Astrocyte (in vitro differentiated cells and primary cell): ENCODE results near the gene ITPRIPL2. TPM values are rescaled to one million over a fixed set of nuclear protein-coding genes. Genes with fewer than 3 reads are reported as not detected.
A peak's percentile ranks its signal among the peaks of the same experiment; 100 is the strongest.

Experiments
- DNase-seq: peaks from one replicate; pipeline ENCODE4 v3.0.0-alpha.2; 2010; ENCODE audit warnings: low read depth
- FAIRE-seq: peaks from 2 replicates; lab custom pipeline; 2011; peaks lifted over from hg19 to GRCh38; lab: Jason Lieb, UNC
- H2AFZ ChIP-seq: 2 replicates; pipeline ENCODE4 v1.6.0; 2012; ENCODE audit warnings: low read depth, low read length, inconsistent platforms
- H3K27ac ChIP-seq: 2 replicates; pipeline ENCODE4 v1.5.1; 2011; ENCODE audit warnings: low read depth, low read length, inconsistent platforms
- H3K27me3 ChIP-seq: 2 replicates; pipeline ENCODE4 v1.6.0; 2011; ENCODE audit warnings: low read length, inconsistent platforms; ENCODE audit not compliant: insufficient read depth
- H3K36me3 ChIP-seq: 2 replicates; pipeline ENCODE4 v1.5.1; 2011; ENCODE audit warnings: low read length, inconsistent platforms; ENCODE audit not compliant: insufficient read depth
- H3K4me1 ChIP-seq: 2 replicates; pipeline ENCODE4 v1.5.1; 2011; ENCODE audit warnings: low read length, inconsistent platforms; ENCODE audit not compliant: insufficient read depth
- H3K4me2 ChIP-seq: 2 replicates; pipeline ENCODE4 v1.6.0; 2012; ENCODE audit warnings: low read length, inconsistent platforms
- H3K4me3 ChIP-seq: 2 replicates; pipeline ENCODE4 v1.5.1; 2011; ENCODE audit warnings: low read depth, mild to moderate bottlenecking, low read length, inconsistent platforms; ENCODE audit not compliant: insufficient read depth
- H3K79me2 ChIP-seq: 2 replicates; pipeline ENCODE4 v1.6.0; 2012; ENCODE audit warnings: mild to moderate bottlenecking, low read length, inconsistent platforms; ENCODE audit not compliant: insufficient read depth
- H3K9ac ChIP-seq: 2 replicates; pipeline ENCODE4 v1.6.0; 2012; ENCODE audit warnings: mild to moderate bottlenecking, low read length, inconsistent platforms
- H3K9me3 ChIP-seq: 2 replicates; pipeline ENCODE4 v1.5.1; 2012; ENCODE audit warnings: low read depth, mild to moderate bottlenecking, low read length, inconsistent platforms; ENCODE audit not compliant: insufficient read depth
- H4K20me1 ChIP-seq: 2 replicates; pipeline ENCODE4 v1.6.0; 2012; ENCODE audit warnings: low read length, inconsistent platforms; ENCODE audit not compliant: insufficient read depth
- H3K27ac Mint-ChIP-seq: one replicate; pipeline ENCODE4 v1.8.0; 2021; ENCODE audit warnings: mild to moderate bottlenecking, mixed read lengths; ENCODE audit not compliant: unreplicated experiment
- H3K27me3 Mint-ChIP-seq: one replicate; pipeline ENCODE4 v1.8.0; 2021; ENCODE audit warnings: low read depth, mixed read lengths; ENCODE audit not compliant: unreplicated experiment
- H3K36me3 Mint-ChIP-seq: one replicate; pipeline ENCODE4 v1.8.0; 2021; ENCODE audit warnings: low read depth, mixed read lengths; ENCODE audit not compliant: unreplicated experiment
- H3K4me1 Mint-ChIP-seq: one replicate; pipeline ENCODE4 v1.8.0; 2021; ENCODE audit warnings: low read depth, mixed read lengths; ENCODE audit not compliant: unreplicated experiment
- H3K4me3 Mint-ChIP-seq: one replicate; pipeline ENCODE4 v1.8.0; 2021; ENCODE audit warnings: mild to moderate bottlenecking, moderate library complexity, mixed read lengths; ENCODE audit not compliant: unreplicated experiment
- H3K9me3 Mint-ChIP-seq: one replicate; pipeline ENCODE4 v1.8.0; 2021; ENCODE audit warnings: mild to moderate bottlenecking, mixed read lengths; ENCODE audit not compliant: unreplicated experiment
- EZH2 ChIP-seq: IDR thresholded peaks from 2 replicates; pipeline ENCODE4 v1.6.1; 2012; ENCODE audit warnings: mild to moderate bottlenecking, low read length, inconsistent platforms; ENCODE audit not compliant: insufficient read depth
- total RNA-seq: library from RNA; stranded (reverse); gene quantifications from 2 replicates; pipeline ENCODE4 v1.2.1, GENCODE V29; 2021
- TF ChIP-seq, protein P1 (sequence below): IDR thresholded peaks from 2 replicates; pipeline ENCODE4 v1.5.1; 2011; ENCODE audit warnings: low read depth, mild to moderate bottlenecking, inconsistent platforms, low read length, moderate library complexity; ENCODE audit not compliant: insufficient read depth

The ITPRIPL2 gene
- total RNA-seq, 1 donor from 2014 or later, result 47.8 TPM

DNA sequence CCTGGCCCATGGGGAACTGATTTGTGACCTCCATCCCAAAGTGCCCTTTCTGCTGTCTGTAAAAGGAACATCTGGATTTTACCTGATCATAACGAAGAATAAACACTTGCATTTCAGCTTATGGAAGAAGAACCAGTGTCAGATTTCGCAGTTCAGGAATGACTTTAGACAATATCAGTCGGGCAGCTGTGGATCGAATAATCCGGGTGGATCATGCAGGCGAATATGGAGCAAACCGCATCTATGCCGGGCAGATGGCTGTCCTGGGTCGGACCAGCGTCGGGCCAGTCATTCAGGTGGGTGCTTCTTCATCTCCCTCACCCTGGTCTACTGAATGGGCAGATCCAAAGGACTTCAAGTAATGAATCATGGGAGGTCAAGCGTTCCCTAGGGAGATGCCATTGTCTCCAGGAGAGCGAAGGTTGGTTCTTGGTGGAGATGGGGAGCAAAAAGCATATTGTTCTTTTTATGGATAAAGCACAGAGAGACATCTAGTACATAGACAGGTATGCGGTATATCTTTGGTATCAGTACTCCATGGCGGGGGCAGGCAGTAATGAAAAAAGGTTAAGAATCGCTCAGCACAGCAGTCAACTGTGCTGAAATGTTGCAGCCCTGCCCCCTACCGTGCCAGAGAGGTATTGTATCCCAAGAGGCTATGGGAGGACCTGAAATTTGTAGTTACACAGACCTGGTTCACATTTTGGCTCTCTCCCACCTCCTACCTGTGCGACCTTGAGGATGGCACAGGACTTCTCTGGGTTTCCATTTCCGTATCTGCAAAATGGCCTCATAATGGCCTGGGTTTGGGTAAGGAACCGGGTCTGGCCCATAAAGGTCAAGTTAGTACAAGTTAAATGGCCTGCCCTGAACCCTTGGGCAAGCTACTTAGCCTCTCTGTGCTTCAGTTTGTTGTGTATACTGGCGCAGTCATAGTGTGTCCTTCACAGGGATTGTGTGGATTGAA is 41.7 kb upstream of the ITPRIPL2 start:
- H3K27ac ChIP-seq, result no peak overlapping the region
- no peak overlapping the region for H3K4me3 Mint-ChIP-seq
- no peak overlapping the region for H3K9ac ChIP-seq
- H3K4me2 ChIP-seq, result no peak overlapping the region
- H3K27ac Mint-ChIP-seq, result no peak overlapping the region
- peaks cover 7% of the 10 kb centered on the region for H3K79me2 ChIP-seq
- DNase-seq, result peak; percentile 11
- H3K36me3 Mint-ChIP-seq, result peaks cover 4% of the 10 kb centered on the region
- no peaks in the 10 kb centered on the region for H3K27me3 ChIP-seq
- H3K4me3 ChIP-seq, result no peak overlapping the region
- H3K9me3 ChIP-seq, result no peaks in the 10 kb centered on the region
- H4K20me1 ChIP-seq, result no peaks in the 10 kb centered on the region
- H3K27me3 Mint-ChIP-seq, result no peaks in the 10 kb centered on the region
- no peaks in the 10 kb centered on the region for H3K4me1 ChIP-seq
- H3K36me3 ChIP-seq, result peaks cover 7% of the 10 kb centered on the region
- TF ChIP-seq, protein P1, sequence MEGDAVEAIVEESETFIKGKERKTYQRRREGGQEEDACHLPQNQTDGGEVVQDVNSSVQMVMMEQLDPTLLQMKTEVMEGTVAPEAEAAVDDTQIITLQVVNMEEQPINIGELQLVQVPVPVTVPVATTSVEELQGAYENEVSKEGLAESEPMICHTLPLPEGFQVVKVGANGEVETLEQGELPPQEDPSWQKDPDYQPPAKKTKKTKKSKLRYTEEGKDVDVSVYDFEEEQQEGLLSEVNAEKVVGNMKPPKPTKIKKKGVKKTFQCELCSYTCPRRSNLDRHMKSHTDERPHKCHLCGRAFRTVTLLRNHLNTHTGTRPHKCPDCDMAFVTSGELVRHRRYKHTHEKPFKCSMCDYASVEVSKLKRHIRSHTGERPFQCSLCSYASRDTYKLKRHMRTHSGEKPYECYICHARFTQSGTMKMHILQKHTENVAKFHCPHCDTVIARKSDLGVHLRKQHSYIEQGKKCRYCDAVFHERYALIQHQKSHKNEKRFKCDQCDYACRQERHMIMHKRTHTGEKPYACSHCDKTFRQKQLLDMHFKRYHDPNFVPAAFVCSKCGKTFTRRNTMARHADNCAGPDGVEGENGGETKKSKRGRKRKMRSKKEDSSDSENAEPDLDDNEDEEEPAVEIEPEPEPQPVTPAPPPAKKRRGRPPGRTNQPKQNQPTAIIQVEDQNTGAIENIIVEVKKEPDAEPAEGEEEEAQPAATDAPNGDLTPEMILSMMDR, result peak; percentile 67
- TF ChIP-seq EZH2, result no peak
- H2AFZ ChIP-seq, result no peak overlapping the region
- H3K9me3 Mint-ChIP-seq, result no peaks in the 10 kb centered on the region
- no peak for FAIRE-seq
- peaks cover 3% of the 10 kb centered on the region for H3K4me1 Mint-ChIP-seq

DNA sequence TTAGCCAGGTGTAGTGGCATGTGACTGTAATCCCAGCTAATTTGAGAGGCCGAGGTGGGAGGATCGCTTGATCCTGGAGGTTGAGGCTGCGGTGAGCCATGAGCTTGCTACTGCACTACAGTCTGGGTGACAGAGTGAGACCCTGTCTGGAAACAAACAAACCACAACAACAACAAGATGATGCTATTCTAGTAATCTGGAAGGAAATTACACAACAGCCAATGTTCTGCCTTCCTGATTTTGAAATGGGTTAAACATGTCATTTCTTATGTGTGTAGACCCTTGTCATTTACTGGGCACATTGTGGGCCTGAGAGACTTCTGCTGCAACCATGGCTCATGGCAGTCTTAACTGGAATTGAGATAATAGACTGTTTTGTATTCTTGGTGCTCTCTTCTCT is 40.4 kb upstream of the ITPRIPL2 start:
- Histone ChIP-seq H2AFZ (no peak overlapping the region), H3K9ac (no peak overlapping the region), H4K20me1 (no peaks in the 10 kb centered on the region), H3K27me3 (no peaks in the 10 kb centered on the region), H3K9me3 (no peaks in the 10 kb centered on the region), H3K36me3 (peaks cover 8% of the 10 kb centered on the region), H3K4me2 (no peak overlapping the region), H3K27ac (no peak overlapping the region), H3K79me2 (peaks cover 2% of the 10 kb centered on the region), H3K4me1 (no peaks in the 10 kb centered on the region), H3K4me3 (no peak overlapping the region)
- H3K27ac Mint-ChIP-seq, result no peak overlapping the region
- no peak overlapping the region for H3K4me3 Mint-ChIP-seq
- H3K36me3 Mint-ChIP-seq, result peaks cover 4% of the 10 kb centered on the region
- DNase-seq (no peak), FAIRE-seq (no peak)
- H3K9me3 Mint-ChIP-seq, result no peaks in the 10 kb centered on the region
- peaks cover 3% of the 10 kb centered on the region for H3K4me1 Mint-ChIP-seq
- TF ChIP-seq, protein P1, result no peak
- TF ChIP-seq EZH2, result no peak
- H3K27me3 Mint-ChIP-seq, result no peaks in the 10 kb centered on the region

DNA sequence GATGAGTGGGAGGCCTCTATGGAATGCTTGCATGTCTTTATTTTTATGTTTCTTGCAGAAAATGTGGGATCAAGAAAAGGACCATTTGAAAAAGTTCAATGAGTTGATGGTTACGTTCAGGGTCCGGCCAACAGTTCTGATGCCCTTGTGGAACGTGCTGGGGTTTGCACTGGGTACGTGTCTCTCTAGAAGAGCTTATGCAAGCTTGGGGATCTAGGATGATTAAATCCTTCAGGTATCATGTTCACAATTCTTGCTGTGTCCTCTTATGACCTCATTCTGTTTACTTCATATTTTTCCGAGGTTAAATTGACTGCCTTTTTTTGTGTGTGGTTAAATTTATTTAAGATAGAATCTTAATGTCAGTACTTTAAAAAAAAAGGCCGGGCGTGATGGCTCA is 39.9 kb upstream of the ITPRIPL2 start:
- H3K4me3 Mint-ChIP-seq, result no peak overlapping the region
- no peaks in the 10 kb centered on the region for H3K27me3 Mint-ChIP-seq
- no peak for FAIRE-seq

More for the DNA sequence above, 39.9 kb upstream of the ITPRIPL2 start:
- no peaks in the 10 kb centered on the region for H3K79me2 ChIP-seq
- DNase-seq, result no peak
- Mint-ChIP-seq H3K9me3 (no peaks in the 10 kb centered on the region), H3K36me3 (peaks cover 8% of the 10 kb centered on the region), H3K4me1 (peaks cover under 1% of the 10 kb centered on the region), H3K27ac (no peak overlapping the region)
- H3K27me3 ChIP-seq, result no peaks in the 10 kb centered on the region
- no peak overlapping the region for H3K4me3 ChIP-seq
- H3K4me1 ChIP-seq, result no peaks in the 10 kb centered on the region
- no peaks in the 10 kb centered on the region for H3K9me3 ChIP-seq
- no peak overlapping the region for H3K9ac ChIP-seq
- H4K20me1 ChIP-seq, result no peaks in the 10 kb centered on the region
- no peak overlapping the region for H3K4me2 ChIP-seq
- H3K36me3 ChIP-seq, result peaks cover 8% of the 10 kb centered on the region
- TF ChIP-seq, protein P1, result no peak
- TF ChIP-seq EZH2, result no peak
- no peak overlapping the region for H2AFZ ChIP-seq
- no peak overlapping the region for H3K27ac ChIP-seq
